T-cell (primary cell): ENCODE data around the gene MAMDC2. TPM values are rescaled to one million over a fixed set of nuclear protein-coding genes. Genes with fewer than 3 reads are reported as not detected.

Source experiments
- ATAC-seq, 4 experiments: fragments of 200-7000 bp in 3 of 4; fragments of 150-1000 bp in 1 of 4; cut with Tn5 transposase; replicated peaks in 1 of 4; 1 replicate in 3 of 4; 2 replicates in 1 of 4; pipeline ENCODE4 v1.10.0; 2021; ENCODE audit warnings: moderate library complexity in 3 of 4, mild to moderate bottlenecking in 2 of 4, moderate number of reproducible peaks in 1 of 4
- CTCF ChIA-PET, 2 donors: fragments of 300-600 bp; sonication (Branson Sonifier 250); formaldehyde crosslinking; loops; one replicate each; lab custom pipeline; 2022; ENCODE audit warnings: antibody characterized with exemption in 2 of 2; lab: Charles Lee
- POLR2A ChIA-PET, 2 donors: fragments of 300-600 bp; sonication (Branson Sonifier 250); formaldehyde crosslinking; loops; one replicate each; lab custom pipeline; 2022; ENCODE audit warnings: antibody characterized with exemption in 2 of 2; lab: Charles Lee
- DNase-seq, 35 experiments: peaks; one replicate each; pipeline versions ENCODE4 v3.0.0 to v3.0.0-alpha.2; 2013 to 2023
- H3K27ac ChIP-seq: one replicate; pipeline ENCODE4 v1.5.1; 2013; ENCODE audit warnings: low read length
- H3K27me3 ChIP-seq, 2 experiments: replicated peaks in 1 of 2; 1 replicate in 1 of 2; 2 replicates in 1 of 2; pipeline versions ENCODE4 v1.6.1 to v1.7.0; 2013; ENCODE audit warnings: low read length in 1 of 2, mixed read lengths in 1 of 2; ENCODE audit not compliant: control insufficient read depth in 2 of 2, insufficient read depth in 2 of 2; ENCODE audit errors: extremely low read depth in 1 of 2
- H3K36me3 ChIP-seq, 2 donors: 1 replicate in 1 of 2; 2 replicates in 1 of 2; pipeline versions ENCODE4 v1.6.1 to v1.7.0; 2013; ENCODE audit warnings: low read length in 1 of 2; ENCODE audit not compliant: control insufficient read depth in 2 of 2, insufficient read depth in 1 of 2; ENCODE audit errors: extremely low read depth in 1 of 2
- H3K4me1 ChIP-seq, 2 experiments: 1 replicate in 1 of 2; 2 replicates in 1 of 2; pipeline versions ENCODE4 v1.6.1 to v1.7.0; 2013; ENCODE audit warnings: low read length in 2 of 2, mixed read lengths in 1 of 2; ENCODE audit not compliant: insufficient read depth in 2 of 2, control insufficient read depth in 1 of 2; ENCODE audit errors: extremely low read depth in 1 of 2
- H3K4me3 ChIP-seq, 2 donors: 1 replicate in 1 of 2; 2 replicates in 1 of 2; pipeline versions ENCODE4 v1.5.1 to v1.7.0; 2013; ENCODE audit warnings: mild to moderate bottlenecking in 2 of 2, low read length in 1 of 2, moderate library complexity in 1 of 2; ENCODE audit not compliant: control insufficient read depth in 1 of 2; ENCODE audit errors: extremely low read depth in 1 of 2
- H3K9me3 ChIP-seq: 2 replicates; pipeline ENCODE4 v1.7.0; 2013
- H3K27ac Mint-ChIP-seq, 2 donors: one replicate each; pipeline ENCODE4 v1.8.0; 2020 to 2021; ENCODE audit warnings: mild to moderate bottlenecking in 2 of 2, mixed read lengths in 2 of 2
- H3K27me3 Mint-ChIP-seq, 2 donors: one replicate each; pipeline ENCODE4 v1.8.0; 2021 to 2022; ENCODE audit warnings: mixed read lengths in 2 of 2
- H3K36me3 Mint-ChIP-seq: one replicate; pipeline ENCODE4 v1.8.0; 2021; ENCODE audit warnings: mixed read lengths
- H3K4me1 Mint-ChIP-seq, 3 donors: one replicate each; pipeline ENCODE4 v1.8.0; 2020 to 2022; ENCODE audit warnings: mixed read lengths in 3 of 3, mild to moderate bottlenecking in 1 of 3
- H3K4me3 Mint-ChIP-seq, 3 donors: one replicate each; pipeline ENCODE4 v1.8.0; 2020 to 2022; ENCODE audit warnings: mild to moderate bottlenecking in 3 of 3, mixed read lengths in 3 of 3, moderate library complexity in 3 of 3
- H3K9me3 Mint-ChIP-seq, 3 donors: one replicate each; pipeline ENCODE4 v1.8.0; 2020 to 2022; ENCODE audit warnings: mixed read lengths in 3 of 3
- WGBS: methylation state at CpG from one replicate; pipeline ENCODE4 v1.1.5; 2013; ENCODE audit warnings: missing lambda C conversion rate; ENCODE audit not compliant: insufficient coverage; 5-methylcytosine and 5-hydroxymethylcytosine counted together
- total RNA-seq, 35 experiments: library from RNA in 6 of 35; stranded (reverse) in 6 of 35; fragments of 120-200 nt in 1 of 35; gene quantifications; one replicate each; pipeline versions ENCODE4 v1.2.1 to v1.2.4 and lab custom pipeline; 2013 to 2026

MAMDC2 gene
- total RNA-seq, 5 donors from 2014 or later (not counting 1 experiment from before 2014, with no cell fraction given), result 0.09 to 0.19 (median 0.12) TPM; not detected in 2

GRCh38 chr9:70100362-70100761 lies 56.7 kb downstream of the MAMDC2 start:
- Histone ChIP-seq H3K27ac (no peak overlapping the region), H3K4me1 (no peaks in the 10 kb centered on the region), H3K27me3 (no peaks in the 10 kb centered on the region), H3K9me3 (no peaks in the 10 kb centered on the region), H3K36me3 (no peaks in the 10 kb centered on the region), H3K4me3 (no peak overlapping the region)
- H3K36me3 Mint-ChIP-seq, result no peaks in the 10 kb centered on the region
- no peaks in the 10 kb centered on the region for H3K9me3 Mint-ChIP-seq
- no peaks in the 10 kb centered on the region for H3K4me1 Mint-ChIP-seq
- H3K27me3 Mint-ChIP-seq, result peaks cover 1% of the 10 kb centered on the region in 2 donors
- POLR2A ChIA-PET, result no interaction called here
- CTCF ChIA-PET, result interaction anchor here in 1 of 2 donors (2.1 kb wide), 1 partner anchor 11 kb away, joined by 8 read pairs; no protein-coding TSS in a partner anchor
- no peak overlapping the region for H3K27ac Mint-ChIP-seq
- no peak overlapping the region for H3K4me3 Mint-ChIP-seq
- DNase-seq (no peak), ATAC-seq (no peak)
- 70% methylated on average over 4 of the region's 4 CpGs for WGBS

- Histone ChIP-seq H3K4me3 (no peak overlapping the region), H3K27ac (no peak overlapping the region), H3K27me3 (no peaks in the 10 kb centered on the region), H3K4me1 (no peaks in the 10 kb centered on the region), H3K36me3 (no peaks in the 10 kb centered on the region), H3K9me3 (no peaks in the 10 kb centered on the region)
- Mint-ChIP-seq H3K9me3 (no peaks in the 10 kb centered on the region), H3K4me3 (no peak overlapping the region), H3K27ac (no peak overlapping the region), H3K4me1 (no peaks in the 10 kb centered on the region), H3K27me3 (no peaks in the 10 kb centered on the region), H3K36me3 (no peaks in the 10 kb centered on the region)
- ChIA-PET POLR2A (no interaction called here), CTCF (interaction anchor here in 1 of 2 donors (2.1 kb wide), 1 partner anchor 10 kb away, joined by 8 read pairs; no protein-coding TSS in a partner anchor)
- no CpG with 5 or more reads among the region's 1 CpG for WGBS
- ATAC-seq, result no peak
- DNase-seq, result no peak
These were observed 57.6 kb downstream of the MAMDC2 start for GRCh38 chr9:70101265-70101664.

DNA sequence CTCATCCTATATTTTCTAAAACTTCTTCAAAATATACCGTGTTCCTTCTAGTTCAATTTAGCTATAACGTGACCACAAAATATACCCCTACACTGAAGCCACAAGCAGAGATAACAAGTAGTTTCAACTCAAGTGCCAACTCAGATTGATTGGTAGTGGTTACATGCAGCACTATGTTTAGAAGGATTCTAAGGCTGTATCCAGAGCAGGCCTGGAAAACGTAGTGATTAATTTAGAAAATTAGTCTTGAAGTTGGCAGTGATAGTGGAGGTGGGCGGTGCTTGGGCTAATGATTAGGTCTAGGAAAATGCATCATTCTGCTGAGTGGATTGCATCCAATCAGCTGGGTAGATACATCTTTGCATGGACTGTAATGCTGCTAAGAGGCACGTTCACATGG lies 61.5 kb downstream of the MAMDC2 start:
- ChIA-PET POLR2A (interaction anchor here in 1 of 2 donors (0.7 kb wide), 1 partner anchor 20 kb away, joined by 3 read pairs; no protein-coding TSS in a partner anchor), CTCF (no interaction called here)
- Mint-ChIP-seq H3K9me3 (no peaks in the 10 kb centered on the region), H3K4me3 (no peak overlapping the region), H3K27ac (no peak overlapping the region), H3K27me3 (peaks cover 2 to 7% of the 10 kb centered on the region in 2 donors), H3K36me3 (no peaks in the 10 kb centered on the region), H3K4me1 (peaks cover under 1 to 2% (median under 1%) of the 10 kb centered on the region in 3 donors)
- DNase-seq (no peak), ATAC-seq (no peak)
- Histone ChIP-seq H3K4me1 (no peaks in the 10 kb centered on the region), H3K27me3 (peaks cover 0 to under 1% of the 10 kb centered on the region in 2 experiments), H3K27ac (no peak overlapping the region), H3K36me3 (no peaks in the 10 kb centered on the region), H3K4me3 (no peak overlapping the region), H3K9me3 (no peaks in the 10 kb centered on the region)
- 71% methylated on average over 2 of the region's 5 CpGs for WGBS

- H3K4me3 Mint-ChIP-seq, result no peak overlapping the region
- H3K9me3 Mint-ChIP-seq, result no peaks in the 10 kb centered on the region
- ATAC-seq, result no peak
- peaks cover 6 to 10% (median 8%) of the 10 kb centered on the region in 3 donors for H3K4me1 Mint-ChIP-seq
- DNase-seq, result no peak
- Histone ChIP-seq H3K27me3 (peaks cover 0 to 5% of the 10 kb centered on the region in 2 experiments), H3K36me3 (no peaks in the 10 kb centered on the region), H3K27ac (no peak overlapping the region), H3K4me1 (no peaks in the 10 kb centered on the region), H3K9me3 (no peaks in the 10 kb centered on the region), H3K4me3 (no peak overlapping the region)
- H3K27ac Mint-ChIP-seq, result no peak overlapping the region
- CTCF ChIA-PET, result no interaction called here
- H3K27me3 Mint-ChIP-seq, result peaks cover 8 to 12% of the 10 kb centered on the region in 2 donors
- no peaks in the 10 kb centered on the region for H3K36me3 Mint-ChIP-seq
- 81% methylated on average over 9 of the region's 10 CpGs for WGBS
- POLR2A ChIA-PET, result no interaction called here
These were observed 62.9 kb downstream of the MAMDC2 start for GRCh38 chr9:70106571-70106970.

- H3K27ac Mint-ChIP-seq, result no peak overlapping the region
- no peaks in the 10 kb centered on the region for H3K9me3 Mint-ChIP-seq
- 89% methylated on average over 1 of the region's 1 CpG for WGBS
- Histone ChIP-seq H3K27ac (no peak overlapping the region), H3K27me3 (peaks cover 0 to 9% of the 10 kb centered on the region in 2 experiments), H3K9me3 (no peaks in the 10 kb centered on the region), H3K4me3 (no peak overlapping the region), H3K4me1 (no peaks in the 10 kb centered on the region), H3K36me3 (no peaks in the 10 kb centered on the region)
- ATAC-seq (no peak), DNase-seq (no peak)
- H3K36me3 Mint-ChIP-seq, result no peaks in the 10 kb centered on the region
- CTCF ChIA-PET, result no interaction called here
- POLR2A ChIA-PET, result no interaction called here
- no peak overlapping the region for H3K4me3 Mint-ChIP-seq
- peaks cover 9 to 16% of the 10 kb centered on the region in 2 donors for H3K27me3 Mint-ChIP-seq
- peaks cover 6 to 10% (median 8%) of the 10 kb centered on the region in 3 donors for H3K4me1 Mint-ChIP-seq
These were observed 63.9 kb downstream of the MAMDC2 start for GRCh38 chr9:70107558-70107957.

DNA sequence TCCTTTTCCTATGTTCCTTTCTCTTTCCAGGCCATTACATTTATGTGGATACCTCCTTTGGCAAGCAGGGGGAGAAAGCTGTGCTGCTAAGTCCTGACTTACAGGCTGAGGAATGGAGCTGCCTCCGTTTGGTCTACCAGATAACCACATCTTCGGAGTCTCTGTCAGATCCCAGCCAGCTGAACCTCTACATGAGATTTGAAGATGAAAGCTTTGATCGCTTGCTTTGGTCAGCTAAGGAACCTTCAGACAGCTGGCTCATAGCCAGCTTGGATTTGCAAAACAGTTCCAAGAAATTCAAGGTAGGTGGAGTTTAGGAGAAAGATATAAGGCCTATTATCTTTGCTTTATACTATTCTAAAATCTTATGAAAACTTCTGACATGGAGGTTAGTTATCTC lies 64.5 kb downstream of the MAMDC2 start:
- Mint-ChIP-seq H3K4me1 (peaks cover 6 to 10% (median 8%) of the 10 kb centered on the region in 3 donors), H3K4me3 (no peak overlapping the region), H3K36me3 (no peaks in the 10 kb centered on the region), H3K9me3 (no peaks in the 10 kb centered on the region), H3K27ac (no peak overlapping the region), H3K27me3 (peaks cover 9 to 18% of the 10 kb centered on the region in 2 donors)
- ATAC-seq (no peak), DNase-seq (no peak)
- Histone ChIP-seq H3K27me3 (peaks cover 0 to 9% of the 10 kb centered on the region in 2 experiments), H3K36me3 (no peaks in the 10 kb centered on the region), H3K27ac (no peak overlapping the region), H3K4me3 (no peak overlapping the region), H3K9me3 (no peaks in the 10 kb centered on the region), H3K4me1 (no peaks in the 10 kb centered on the region)
- WGBS, result 80% methylated on average over 1 of the region's 3 CpGs
- ChIA-PET POLR2A (no interaction called here), CTCF (no interaction called here)
